Calu3 (cell line): ENCODE data around the gene LAS1L. TPM values are rescaled to one million over a fixed set of nuclear protein-coding genes. Genes with fewer than 3 reads are reported as not detected.

Experiments
- BruUV-seq: library from RNA; stranded (reverse); fragments of 400-500 nt; replicated peaks from 2 replicates; lab custom pipeline; 2021; lab: Mats Ljungman, UMichigan
- CTCF ChIA-PET: fragments of 300-600 bp; sonication (Branson Sonifier 250); formaldehyde crosslinking; loops from one replicate; lab custom pipeline; 2022; ENCODE audit warnings: antibody characterized with exemption; lab: Charles Lee
- DNase-seq: peaks from one replicate; pipeline ENCODE4 v3.0.0; 2022
- H3K27ac Mint-ChIP-seq: one replicate; pipeline ENCODE4 v1.8.0; 2022; ENCODE audit warnings: mixed read lengths; ENCODE audit not compliant: unreplicated experiment
- H3K27me3 Mint-ChIP-seq: one replicate; pipeline ENCODE4 v1.8.0; 2022; ENCODE audit warnings: mixed read lengths; ENCODE audit not compliant: unreplicated experiment
- H3K36me3 Mint-ChIP-seq: one replicate; pipeline ENCODE4 v1.8.0; 2022; ENCODE audit warnings: mild to moderate bottlenecking, moderate library complexity, mixed read lengths; ENCODE audit not compliant: insufficient read depth, unreplicated experiment
- H3K4me1 Mint-ChIP-seq: one replicate; pipeline ENCODE4 v1.8.0; 2022; ENCODE audit warnings: mild to moderate bottlenecking, low read depth, mixed read lengths; ENCODE audit not compliant: unreplicated experiment
- H3K4me3 Mint-ChIP-seq: one replicate; pipeline ENCODE4 v1.8.0; 2022; ENCODE audit warnings: mild to moderate bottlenecking, low read depth, moderate library complexity, mixed read lengths; ENCODE audit not compliant: unreplicated experiment
- H3K9me3 Mint-ChIP-seq: one replicate; pipeline ENCODE4 v1.8.0; 2022; ENCODE audit warnings: low read depth, mixed read lengths; ENCODE audit not compliant: unreplicated experiment
- intact Hi-C: fragments of 100-400 bp; cut with micrococcal nuclease; formaldehyde crosslinking; loops from one replicate; pipeline ENCODE4 v1.10.0; 2022; ENCODE audit not compliant: unreplicated experiment
- total RNA-seq: library from RNA; stranded (reverse); gene quantifications from 2 replicates; pipeline ENCODE4 v1.2.3, GENCODE V29; 2022
- TF ChIP-seq, protein P1 (sequence below): fragments of 200-600 bp; IDR thresholded peaks from one replicate; pipeline ENCODE4 v1.8.0; 2022; ENCODE audit warnings: antibody characterized with exemption; ENCODE audit not compliant: unreplicated experiment

LAS1L gene
- total RNA-seq, 1 experiment from 2014 or later, result 55.2 TPM

DNA sequence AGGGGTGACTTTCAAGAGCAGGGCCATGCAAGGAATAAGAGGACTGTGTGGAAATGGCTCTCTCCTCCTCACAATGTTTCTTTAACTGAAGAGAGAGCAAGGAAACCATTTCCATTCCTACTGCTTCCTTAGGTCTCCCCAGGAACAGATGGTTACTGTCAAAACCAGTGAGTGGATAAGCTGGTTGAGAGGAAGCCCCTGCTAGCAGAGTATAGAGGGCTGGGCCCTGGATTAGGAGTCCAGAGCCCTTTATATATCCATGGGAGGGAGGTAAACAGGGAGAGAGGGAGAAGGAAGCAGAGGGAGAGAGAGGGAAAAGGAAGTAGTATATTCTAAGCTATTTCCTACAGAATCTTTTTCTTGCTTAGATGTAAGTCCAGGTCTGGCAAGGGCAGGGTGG is 43.8 kb upstream of the LAS1L start:
- CTCF ChIA-PET, result no interaction called here
- Mint-ChIP-seq H3K27ac (no peak overlapping the region), H3K4me3 (no peak overlapping the region), H3K36me3 (no peaks in the 10 kb centered on the region), H3K27me3 (peaks cover 27% of the 10 kb centered on the region), H3K9me3 (no peaks in the 10 kb centered on the region), H3K4me1 (peaks cover 8% of the 10 kb centered on the region)
- intact Hi-C loops, result no loop called here
- TF ChIP-seq, protein P1, sequence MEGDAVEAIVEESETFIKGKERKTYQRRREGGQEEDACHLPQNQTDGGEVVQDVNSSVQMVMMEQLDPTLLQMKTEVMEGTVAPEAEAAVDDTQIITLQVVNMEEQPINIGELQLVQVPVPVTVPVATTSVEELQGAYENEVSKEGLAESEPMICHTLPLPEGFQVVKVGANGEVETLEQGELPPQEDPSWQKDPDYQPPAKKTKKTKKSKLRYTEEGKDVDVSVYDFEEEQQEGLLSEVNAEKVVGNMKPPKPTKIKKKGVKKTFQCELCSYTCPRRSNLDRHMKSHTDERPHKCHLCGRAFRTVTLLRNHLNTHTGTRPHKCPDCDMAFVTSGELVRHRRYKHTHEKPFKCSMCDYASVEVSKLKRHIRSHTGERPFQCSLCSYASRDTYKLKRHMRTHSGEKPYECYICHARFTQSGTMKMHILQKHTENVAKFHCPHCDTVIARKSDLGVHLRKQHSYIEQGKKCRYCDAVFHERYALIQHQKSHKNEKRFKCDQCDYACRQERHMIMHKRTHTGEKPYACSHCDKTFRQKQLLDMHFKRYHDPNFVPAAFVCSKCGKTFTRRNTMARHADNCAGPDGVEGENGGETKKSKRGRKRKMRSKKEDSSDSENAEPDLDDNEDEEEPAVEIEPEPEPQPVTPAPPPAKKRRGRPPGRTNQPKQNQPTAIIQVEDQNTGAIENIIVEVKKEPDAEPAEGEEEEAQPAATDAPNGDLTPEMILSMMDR, result no peak
- BruUV-seq, result no TSS peak
- DNase-seq, result no peak

DNA sequence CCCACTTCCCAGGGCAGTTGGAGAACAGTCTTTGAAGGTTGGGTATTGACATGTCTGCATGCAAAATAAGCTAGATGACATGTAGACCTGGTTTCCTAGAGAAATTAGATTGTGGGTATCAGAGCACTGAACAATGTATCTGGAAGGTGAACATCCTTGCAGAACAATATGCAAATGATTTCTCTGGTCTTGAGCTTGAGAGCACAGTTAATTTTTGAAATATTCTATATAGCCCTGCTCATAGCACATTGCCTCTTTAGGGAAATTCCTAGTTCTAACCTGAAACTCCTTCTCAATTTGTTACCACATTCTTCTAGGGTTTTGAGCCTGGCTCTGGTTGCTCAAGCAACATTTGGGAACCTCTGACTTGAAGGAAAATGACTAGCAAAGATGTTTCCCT is 41.6 kb upstream of the LAS1L start:
- intact Hi-C loops, result no loop called here
- peaks cover 25% of the 10 kb centered on the region for H3K27me3 Mint-ChIP-seq
- H3K9me3 Mint-ChIP-seq, result no peaks in the 10 kb centered on the region
- BruUV-seq, result no TSS peak
- no peak overlapping the region for H3K27ac Mint-ChIP-seq
- no peak overlapping the region for H3K4me3 Mint-ChIP-seq
- TF ChIP-seq, protein P1, result no peak
- no peaks in the 10 kb centered on the region for H3K36me3 Mint-ChIP-seq
- H3K4me1 Mint-ChIP-seq, result no peaks in the 10 kb centered on the region
- CTCF ChIA-PET, result no interaction called here
- DNase-seq, result no peak

DNA sequence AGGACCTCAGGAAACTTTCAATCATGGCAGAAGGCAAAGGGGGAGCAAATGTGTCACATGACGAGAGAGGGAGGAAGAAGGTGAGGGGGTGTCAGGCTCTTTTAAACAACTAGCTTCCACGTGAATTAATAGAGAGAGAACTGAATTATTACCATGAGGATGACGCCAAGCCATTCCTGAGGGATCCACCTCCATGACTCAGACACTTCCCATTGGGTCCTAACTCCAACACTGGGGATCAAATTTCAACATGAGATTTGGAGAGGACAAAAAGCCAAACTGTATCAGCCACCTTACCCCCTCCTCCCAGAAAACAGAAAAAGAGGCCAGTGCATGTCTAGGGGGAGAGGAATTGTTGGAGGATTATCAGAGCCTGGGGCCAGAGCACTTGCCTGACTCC is 40.4 kb upstream of the LAS1L start:
- no peak for DNase-seq

DNA sequence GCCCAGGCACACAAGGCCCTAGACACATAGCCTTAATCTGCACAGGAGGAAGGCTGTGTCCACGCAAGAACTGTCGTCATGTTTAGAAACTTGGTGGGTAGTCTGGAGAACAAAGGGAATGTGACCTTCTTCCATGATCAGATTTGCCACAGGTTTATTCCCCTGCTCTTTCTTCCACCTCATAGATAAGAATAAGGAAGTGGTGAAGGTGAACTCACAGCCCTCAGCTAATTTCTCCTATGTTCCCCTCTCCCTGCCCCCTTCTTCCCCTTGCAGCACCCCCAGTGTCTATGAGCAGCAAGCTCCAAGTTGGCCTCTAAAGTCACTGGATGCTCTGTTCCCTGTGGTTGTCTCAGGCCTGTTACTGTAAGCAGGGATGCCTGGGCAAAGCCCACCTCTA is 39.8 kb upstream of the LAS1L start:
- intact Hi-C loops, result no loop called here
- Mint-ChIP-seq H3K4me3 (no peak overlapping the region), H3K27me3 (peaks cover 13% of the 10 kb centered on the region), H3K27ac (no peak overlapping the region), H3K9me3 (no peaks in the 10 kb centered on the region), H3K36me3 (no peaks in the 10 kb centered on the region), H3K4me1 (no peaks in the 10 kb centered on the region)
- no peak for DNase-seq
- CTCF ChIA-PET, result no interaction called here
- no TSS peak for BruUV-seq
- TF ChIP-seq, protein P1, result no peak

More for the DNA sequence above, 40.4 kb upstream of the LAS1L start:
- Mint-ChIP-seq H3K36me3 (no peaks in the 10 kb centered on the region), H3K27me3 (peaks cover 13% of the 10 kb centered on the region), H3K9me3 (no peaks in the 10 kb centered on the region), H3K27ac (no peak overlapping the region), H3K4me3 (no peak overlapping the region), H3K4me1 (no peaks in the 10 kb centered on the region)
- TF ChIP-seq, protein P1, result no peak
- no TSS peak for BruUV-seq
- CTCF ChIA-PET, result no interaction called here
- intact Hi-C loops, result no loop called here
